HL-60/S4 treated with phorbol 12-myristate 13-acetate at 8.2 ng/mL for 4 days and 3 days (cell line): ENCODE results near the gene OTOS.

Source experiments
- in situ Hi-C: fragments of 300-500 bp; cut with MboI; formaldehyde crosslinking; loops from 2 replicates; pipeline ENCODE4 v1.15.0; 2022; ENCODE audit warnings: low sequenced_read_pairs

The OTOS gene

DNA sequence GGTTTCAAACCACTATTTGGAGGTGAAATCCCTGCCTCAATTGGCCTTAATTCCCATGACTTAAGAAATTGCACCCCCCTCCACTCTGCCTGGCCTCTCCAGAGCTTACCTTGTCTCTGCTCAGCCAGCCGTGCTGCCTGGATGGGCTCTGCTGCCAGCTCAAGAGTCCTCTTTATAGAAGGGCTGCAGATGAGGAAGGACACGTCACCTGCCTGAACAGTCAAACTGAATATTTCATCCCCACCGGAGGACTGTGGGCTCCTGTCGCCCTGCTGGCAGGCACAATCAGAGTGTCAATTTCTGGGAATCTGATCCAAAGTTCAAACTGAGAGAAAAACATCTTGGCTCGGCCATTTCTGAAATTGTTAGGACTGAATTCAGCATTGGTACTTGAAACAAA lies at the start of gene OTOS:
Gene OTOS, minus strand, starts transcription at position 148 of the 400 bp plus-strand sequence. CDS start 332 bp downstream, outside the sequence.
- in situ Hi-C loops: no loop called here

DNA sequence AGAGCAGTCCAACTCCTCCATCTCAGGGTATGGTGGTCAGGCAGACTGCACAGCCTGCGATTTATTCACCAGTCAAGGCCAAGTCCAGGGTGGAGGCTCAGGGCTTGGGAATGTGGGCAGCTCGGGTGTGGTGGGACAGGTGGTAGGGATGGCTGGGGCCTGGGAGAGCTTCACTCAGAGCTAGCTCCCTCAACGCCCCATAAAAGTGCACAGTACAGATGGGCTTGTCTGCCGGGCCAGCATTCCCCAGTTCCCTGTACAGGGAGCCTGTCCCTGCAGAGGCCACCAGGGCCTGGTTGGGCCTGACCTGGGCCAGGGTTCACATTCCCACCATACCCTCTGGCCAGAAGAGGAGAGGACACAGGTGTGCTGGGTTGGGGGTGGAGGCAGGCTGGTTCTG lies 49.2 kb upstream of the OTOS start:
- in situ Hi-C loops: no loop called here

DNA sequence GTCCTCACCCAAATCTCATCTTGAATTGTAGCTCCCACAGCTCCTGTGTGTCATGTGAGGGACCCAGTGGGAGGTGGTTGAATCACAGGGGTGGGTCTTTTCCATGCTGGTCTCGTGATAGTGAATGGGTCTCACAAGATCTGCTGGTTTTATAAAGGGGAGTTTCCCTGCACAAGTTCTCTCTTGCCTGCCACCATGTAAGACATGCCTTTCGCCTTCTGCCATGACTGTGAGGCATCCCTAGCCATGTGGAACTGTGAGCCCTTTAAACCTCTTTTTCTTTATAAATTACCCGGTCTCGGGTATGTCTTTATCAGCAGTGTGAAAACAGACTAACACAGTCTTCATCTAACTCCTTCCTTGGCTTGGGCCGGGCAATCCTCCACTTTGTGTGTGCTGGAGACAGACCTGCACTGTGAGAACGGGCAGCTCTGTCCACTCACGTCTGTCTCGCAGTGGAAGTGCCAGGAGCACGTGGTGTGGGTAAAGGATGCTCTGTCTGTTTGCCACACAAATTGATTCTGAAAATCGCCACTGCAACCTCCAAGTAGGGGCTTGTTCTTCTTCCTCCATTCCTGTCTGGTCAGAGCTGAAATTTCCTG lies 47.6 kb upstream of the OTOS start:
- in situ Hi-C loops: no loop called here

DNA sequence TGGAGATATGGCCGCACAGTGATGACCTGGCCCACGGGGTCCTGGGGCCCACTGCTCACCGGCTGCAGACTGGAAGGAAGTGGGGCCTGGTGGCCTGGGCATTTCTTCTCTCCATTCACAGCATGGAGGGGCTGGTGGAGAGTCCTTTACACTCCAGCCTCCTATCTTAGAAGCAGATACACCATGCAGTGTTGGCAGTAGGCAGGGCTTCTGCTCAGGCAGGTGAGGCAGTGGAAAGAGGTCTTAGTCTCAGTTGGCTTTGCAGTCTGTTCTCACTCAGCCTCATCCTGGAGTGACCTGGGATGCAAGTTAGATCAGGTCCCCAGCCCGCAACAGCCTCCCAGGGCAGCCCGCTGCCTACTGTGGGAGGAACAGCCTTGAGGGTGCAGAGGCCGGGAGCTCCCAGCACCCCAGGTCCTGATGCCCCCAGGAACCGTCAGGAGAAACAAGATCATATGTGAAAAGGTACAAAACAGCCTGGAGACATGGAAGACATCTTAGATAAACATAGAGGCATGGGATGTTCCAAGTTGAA lies 45.8 kb upstream of the OTOS start:
- in situ Hi-C loops: no loop called here

DNA sequence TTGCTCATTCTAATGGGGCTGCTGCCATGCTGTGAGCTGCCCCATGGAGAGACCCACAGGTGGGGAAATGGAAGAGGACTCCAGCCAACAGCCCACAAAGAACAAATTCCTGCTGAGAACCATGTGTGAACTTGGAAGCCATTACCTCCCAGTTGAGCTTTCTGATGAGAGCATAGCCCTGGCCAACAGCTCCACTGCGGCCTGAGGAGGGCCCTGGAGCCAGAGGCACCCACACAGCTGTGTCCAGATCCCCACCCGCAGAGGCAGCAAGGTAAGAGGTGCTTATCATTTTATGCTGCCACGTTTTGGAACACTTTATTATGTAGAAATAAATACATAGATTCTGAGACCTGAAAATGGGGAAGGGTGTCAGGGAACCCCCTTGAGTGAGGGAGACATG lies 44.2 kb upstream of the OTOS start:
- in situ Hi-C loops: no loop called here

DNA sequence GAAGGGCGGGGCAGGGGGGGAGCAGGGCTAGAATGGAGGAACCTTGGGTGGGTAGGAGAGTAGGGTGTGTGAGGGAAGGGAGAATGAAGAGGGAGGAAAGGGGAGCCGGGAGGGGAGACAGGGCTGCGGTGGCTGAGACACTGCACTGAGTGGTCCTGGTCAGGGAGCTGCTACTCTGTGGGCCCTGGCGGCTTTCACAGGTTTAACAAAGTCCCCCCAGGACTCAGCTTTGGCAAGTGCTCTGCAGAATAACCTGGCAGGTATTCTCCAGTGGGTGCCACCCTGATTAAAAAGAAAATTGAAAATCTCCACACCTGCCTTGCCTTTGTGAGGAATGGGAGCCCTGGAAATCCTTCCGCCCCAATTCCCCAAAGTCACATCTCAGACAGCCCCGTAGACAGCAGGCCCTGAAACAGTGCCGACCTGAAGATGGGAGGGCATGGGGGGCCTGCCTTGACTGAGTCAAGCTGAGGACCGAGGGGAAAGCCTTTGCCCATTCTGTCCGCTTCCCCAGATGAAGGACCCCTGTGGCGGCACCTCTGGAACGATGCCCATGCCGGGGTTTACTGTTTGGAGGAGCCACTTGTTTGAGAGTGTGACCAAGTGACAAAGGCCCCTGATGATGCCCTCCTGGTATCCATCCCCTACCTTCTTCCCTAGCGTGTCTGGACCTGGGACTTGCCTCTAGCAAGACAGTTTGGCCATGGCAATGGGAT lies 43.6 kb upstream of the OTOS start:
- in situ Hi-C loops: no loop called here

DNA sequence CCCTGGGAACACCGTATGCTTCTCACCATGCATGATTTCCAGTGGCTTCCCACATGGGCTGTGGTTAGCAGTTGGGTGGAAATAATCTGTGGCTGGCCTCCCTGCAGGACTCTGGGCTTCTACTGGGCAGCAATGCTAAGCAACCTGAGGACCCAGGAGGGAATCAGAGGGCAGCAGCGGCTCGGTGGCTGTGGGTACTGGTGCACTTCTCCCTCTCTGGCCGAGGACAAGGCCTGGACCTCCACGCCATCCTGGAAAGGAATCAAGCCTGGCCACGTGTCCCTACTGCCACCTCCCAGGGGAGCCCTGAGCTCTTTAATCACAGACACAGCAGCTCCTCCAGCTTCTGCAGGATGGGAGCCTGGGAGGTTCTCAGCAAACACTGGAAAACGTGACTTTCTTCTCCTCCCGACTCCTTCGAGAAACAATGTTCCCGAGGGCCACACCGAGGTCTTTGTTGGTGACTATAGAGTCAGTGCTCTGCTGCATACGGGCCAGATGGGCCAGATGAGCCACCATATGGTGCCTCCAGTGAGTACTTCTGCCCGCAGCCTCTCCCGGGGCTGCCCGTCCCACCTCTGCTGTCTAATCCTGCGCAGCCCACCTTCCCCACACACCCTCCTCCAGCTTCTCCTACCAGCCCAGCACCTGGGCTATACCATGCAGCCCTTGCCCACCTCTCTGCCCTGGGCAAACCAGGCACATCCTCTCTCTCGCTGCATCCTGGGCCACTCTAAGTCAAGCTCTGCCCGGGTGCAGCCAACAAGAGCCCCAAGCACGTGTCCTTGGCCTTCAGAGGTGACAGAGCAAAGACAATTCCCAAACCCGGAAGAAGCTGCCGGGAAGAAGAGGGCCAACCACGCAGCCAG lies 42.8 kb upstream of the OTOS start:
- in situ Hi-C loops: no loop called here

DNA sequence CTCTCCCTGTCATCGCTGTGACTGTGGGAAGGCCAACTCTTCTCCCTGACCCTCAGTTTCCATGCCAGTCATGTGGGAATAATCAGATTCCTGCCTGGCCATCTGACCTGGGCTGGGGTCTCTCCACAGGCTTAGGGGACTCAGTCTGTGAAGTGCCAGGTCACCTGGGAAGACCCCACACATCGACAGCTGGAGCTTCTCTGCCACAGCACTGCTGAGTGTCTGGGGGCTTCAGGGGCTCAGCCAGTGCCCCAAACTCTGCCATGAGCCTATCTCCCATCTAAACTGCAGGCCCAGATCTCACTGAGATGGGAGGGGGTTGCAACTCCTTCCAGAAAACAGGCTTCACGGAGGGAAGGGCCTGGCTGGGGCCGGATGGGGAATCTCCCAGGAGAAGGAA lies 42.0 kb upstream of the OTOS start:
- in situ Hi-C loops: no loop called here

DNA sequence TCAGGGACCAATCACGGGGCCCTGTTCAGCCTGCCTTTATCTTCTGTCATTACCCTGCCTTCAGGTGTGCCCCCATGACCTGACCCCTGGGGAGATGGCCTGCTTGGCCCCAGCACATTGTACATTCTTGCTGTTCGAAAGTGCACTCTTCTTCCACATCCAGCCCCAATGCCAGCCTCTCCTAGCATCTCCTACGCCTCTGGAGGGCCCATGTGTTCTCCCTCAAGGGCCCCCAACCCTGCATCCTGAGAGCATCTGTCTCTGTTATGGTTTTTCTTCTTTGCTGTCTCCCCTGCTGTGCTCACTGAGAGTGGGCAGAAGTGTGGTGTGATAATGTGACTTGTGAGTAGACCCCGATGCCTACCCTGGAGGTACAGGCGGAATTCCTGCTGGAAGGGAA lies 41.5 kb upstream of the OTOS start:
- in situ Hi-C loops: no loop called here

DNA sequence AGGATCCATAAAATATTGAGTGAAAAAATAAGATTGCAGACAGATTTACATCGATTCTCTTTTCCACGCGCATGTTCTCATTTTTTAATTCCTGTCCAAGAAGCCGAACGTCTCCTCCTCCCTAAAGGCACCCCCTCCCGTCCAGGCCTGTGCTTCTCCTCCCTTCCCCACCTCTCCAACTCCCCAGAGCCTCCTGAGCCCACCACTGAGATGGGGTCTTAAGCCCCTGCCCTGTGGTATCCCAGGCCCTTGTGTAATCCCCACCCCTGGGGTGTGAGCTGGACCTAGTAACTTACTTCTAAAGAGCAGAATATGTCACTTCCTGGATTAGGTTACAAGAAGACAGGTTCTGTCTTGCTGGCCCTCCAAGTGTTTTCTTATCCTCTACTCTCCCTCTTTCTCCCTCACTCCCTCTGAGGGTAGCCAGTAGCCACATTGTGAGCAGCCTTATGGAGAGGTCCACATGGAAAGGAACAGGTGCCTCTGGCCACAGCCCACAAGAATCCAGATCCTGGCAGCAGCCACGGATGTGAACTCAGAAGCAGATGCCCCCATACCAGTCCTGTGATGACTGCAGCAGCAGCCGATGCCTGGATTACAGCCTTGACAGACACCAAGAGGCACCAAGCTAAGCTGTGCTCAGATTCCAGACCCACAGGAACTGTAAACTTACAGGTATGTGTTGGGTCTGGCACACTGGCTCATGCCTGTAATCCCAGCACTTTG lies 39.6 kb upstream of the OTOS start:
- in situ Hi-C loops: no loop called here

DNA sequence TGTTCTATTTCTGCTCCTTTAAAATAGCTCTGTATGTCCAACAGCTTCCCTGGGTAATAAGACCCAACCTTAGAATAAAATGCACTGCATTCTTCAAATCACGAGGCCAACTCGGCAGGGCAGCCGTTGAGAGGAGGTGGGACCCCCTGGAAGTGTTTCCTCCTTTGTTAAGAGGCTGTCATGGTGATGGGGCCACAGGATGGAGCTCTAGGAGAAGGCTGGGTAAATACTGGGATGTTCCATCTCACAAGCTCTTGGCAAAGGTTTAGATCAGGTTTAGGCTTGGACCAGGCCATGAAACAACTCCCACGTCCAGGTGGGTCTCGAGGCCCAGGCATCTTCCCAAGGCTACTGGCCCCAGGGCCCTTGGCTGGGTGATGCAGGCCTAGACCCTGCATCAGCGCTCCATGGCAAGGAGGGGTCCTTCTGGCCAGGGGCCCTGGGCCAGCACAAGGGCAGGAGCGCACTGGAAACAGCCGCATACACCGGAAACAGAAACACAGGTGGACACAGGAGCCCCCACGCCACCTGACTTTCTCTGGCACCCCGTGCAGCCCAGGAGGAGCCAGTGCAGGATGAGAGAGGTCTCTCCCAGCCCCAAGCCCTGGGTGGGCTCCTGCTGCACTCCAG lies 38.8 kb upstream of the OTOS start:
- in situ Hi-C loops: no loop called here

DNA sequence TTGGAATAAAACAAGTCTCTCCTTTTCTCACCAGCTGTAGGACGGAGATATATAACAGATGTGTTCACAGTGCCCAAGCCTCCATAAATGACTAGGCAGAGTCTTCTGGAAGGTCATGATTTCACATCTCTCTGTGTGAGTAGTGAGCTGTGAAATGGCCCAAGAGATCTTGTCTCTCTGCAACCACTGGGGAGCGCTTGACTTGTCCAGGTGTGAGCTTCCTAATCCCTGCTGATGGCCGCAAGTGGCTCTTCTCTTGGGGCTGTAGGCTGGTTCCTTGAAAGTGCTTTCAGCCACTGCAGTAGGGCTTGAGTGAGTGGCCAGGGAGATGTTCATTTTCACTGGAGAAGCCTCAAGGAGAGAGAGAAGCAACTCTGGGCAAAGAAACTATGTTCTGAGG lies 38.1 kb upstream of the OTOS start:
- in situ Hi-C loops: no loop called here

DNA sequence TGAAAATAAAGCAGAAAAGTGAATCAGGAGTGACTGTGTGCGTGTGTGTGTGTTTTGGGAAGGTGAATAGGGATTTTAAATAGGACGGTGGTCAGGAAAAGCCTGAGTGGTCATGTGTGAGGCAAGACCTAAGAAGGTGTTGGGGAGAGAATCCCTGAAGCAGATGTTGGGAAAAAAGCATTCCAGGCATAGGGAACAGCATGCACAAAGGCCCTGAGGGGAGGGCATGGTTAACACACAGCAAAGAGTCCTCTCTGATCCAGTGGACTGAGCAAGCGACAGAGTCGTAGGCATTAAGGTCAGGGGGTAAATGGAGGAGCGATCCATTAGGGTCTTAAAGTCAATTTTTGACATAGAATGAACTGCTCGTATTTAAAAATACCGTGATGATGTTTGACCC lies 34.0 kb upstream of the OTOS start:
- in situ Hi-C loops: no loop called here

DNA sequence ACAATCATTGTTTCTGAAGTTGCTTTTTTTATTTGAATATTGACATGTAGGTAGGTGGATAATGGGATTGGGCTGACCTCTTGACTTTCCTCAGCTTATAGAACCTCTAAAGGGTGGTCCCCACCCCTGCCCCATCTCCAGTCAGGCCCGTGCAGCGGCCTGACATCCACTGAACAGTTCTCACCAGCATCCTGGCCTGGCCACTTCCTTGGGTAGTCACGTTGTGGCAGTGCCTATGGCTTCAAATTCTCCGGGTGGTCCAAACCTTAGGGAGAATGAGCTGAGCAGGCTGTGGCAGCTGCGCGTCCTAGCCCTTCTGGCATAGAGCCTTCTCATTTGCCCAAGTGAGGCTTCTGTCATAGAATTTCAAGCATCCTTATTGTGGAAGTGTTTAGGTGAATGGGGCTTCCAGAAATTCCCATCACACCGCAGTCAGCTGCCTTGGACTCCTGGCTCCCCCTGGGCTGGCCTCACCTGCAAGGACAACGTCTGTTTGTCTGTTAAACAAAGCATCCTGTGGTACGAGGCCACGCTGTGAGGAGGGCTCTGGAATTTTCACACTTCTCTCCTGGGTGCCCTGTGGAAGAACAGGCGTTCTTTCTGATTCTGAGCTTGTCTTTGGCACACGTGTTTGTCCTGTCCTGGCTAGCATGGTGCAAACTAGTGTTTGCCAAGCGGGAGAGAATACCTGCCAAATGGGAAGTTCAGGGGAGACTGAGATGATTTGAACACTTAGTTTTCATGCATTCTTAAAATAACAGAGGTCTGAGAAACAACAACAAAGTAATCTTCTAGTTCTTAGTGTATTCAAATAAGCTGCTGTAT lies 31.8 kb upstream of the OTOS start:
- in situ Hi-C loops: no loop called here

DNA sequence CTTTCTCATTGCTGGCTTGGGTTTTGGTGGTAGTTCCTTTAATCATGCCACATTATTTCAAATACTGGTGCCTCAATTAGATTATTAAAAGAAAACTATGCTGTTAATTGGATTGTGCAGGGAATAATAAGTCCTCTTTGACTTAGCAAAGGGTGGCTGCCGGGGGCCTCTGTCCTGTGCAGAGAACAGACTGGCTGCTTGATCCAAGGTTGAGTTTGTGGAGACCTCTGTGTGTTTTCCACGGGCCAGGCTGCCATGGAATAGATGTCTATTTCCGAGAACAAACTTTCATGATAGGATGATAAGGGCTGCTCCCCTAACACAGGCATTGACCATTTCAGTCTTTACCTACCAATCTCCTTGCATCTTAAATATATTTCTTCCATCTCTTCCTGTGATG lies 30.4 kb upstream of the OTOS start:
- in situ Hi-C loops: no loop called here

DNA sequence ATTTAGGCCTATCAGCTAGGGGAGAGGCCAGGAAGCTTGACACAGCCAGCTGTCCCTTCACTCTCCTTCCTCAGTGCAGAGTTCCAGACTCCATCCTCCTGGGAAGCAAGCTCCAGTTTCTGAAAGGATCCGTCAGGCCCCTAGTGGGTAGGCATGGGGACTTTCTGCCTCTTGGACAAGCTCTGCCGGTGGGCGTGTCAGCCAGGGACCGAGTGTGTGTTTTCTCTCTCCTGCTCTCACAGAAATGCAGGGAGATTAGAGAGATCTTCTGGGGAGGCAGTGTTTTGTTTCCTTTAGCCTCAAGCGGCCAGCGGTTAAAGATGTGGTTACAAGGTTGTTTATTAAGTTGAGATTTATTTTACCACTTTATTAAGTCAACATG lies 29.9 kb upstream of the OTOS start:
- in situ Hi-C loops: no loop called here

DNA sequence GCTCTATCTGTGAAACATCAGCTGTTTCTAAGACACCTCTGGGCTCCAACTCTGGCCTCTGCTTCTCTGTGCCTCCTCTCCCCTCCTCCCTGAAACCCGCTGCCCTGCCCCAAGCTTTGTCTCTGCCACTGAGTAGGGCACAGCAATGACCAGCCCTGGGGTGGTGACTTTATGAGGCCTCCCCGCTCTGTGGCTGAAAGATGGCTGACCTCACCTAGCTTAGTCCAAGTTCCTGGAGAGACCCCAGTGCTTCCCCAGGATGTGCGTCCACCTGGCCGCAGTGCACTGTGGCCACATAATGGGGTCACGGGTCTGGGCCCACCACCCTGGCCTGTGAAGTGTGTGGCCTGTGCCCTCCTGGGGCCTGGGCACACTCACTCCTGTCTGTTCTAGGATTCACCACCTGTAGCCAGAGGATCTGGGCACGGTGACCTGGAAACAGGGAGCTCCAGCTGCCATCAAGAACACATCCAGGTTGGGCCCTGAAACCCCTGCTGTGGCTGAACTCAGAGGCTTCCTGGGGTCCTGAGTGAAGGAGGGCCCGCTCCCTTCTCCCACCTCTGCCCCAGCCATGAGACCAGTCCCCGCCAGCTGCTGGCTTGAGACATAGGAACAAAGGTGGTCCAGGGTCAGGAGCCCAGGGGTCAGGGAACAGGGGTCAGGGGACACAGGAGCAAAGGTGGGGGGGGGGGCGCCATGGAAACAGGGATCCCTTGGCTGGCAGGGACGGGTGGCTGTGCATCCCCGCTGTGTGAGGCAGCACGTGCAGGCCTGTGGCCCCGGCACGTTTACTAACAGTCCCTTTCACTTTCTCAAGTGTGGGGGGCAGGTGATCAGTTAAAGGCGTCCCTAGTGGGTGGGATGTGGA lies 29.3 kb upstream of the OTOS start:
- in situ Hi-C loops: no loop called here

DNA sequence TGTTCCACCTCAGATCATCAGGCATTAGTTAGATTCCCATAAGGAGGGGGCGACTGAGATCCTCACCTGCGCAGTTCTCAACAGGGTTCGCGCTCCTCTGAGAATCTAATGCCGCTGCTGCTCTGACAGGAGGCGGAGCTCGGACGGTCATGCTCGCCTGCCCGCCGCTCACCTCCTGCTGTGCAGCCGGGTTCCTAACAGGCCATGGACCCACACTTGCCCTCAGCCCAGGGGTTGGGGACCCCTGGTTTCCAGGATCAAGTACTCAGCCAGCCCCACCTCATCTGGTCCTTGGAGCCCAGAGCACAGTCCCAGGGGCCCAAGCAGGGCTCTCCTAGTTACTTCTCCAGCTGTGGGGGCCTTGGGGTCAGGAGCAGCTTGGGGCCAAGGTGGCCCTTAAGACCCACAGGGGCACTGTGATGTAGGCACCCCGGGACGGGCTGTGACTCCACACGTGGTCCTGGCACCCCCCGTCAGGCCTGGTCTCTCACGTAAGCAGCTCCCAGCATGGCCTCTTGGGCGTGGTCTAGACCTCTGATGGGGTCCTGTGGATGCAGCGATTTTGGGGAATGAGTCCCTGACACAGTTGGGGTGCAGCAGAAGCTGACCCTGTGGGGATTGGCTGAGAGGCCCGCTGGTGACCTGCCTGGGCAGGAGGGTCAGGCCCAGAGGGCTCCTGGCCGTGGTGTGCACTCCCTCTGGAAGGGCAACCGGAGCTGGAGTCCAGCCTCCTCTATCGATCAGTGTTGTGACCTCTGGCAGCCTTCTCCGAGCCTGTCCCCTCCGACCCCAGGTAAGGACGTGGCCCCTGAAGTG lies 28.3 kb upstream of the OTOS start:
- in situ Hi-C loops: no loop called here
